Measurements from ENCODE around the gene MMD2.

Gene MMD2

GRCh38 chr7:4959893-4960292, 906 bp upstream of the MMD2 start:
- Histone ChIP-seq H3K4me1 (no peaks in the 10 kb centered on the region), H3K27me3 (peaks cover 16% of the 10 kb centered on the region), H3K36me3 (no peaks in the 10 kb centered on the region), H3K9me3 (no peaks in the 10 kb centered on the region), H3K4me3 (ENCODE audit: low read depth, low read length) (no peak overlapping the region)
- no peak for DNase-seq
- TF ChIP-seq CTCF (IDR thresholded peaks at IDR 0.05; ENCODE audit: low read depth, low read length): no peak

GRCh38 chr7:4959306-4959705, 319 bp upstream of the MMD2 start:
- Histone ChIP-seq H3K4me1 (no peaks in the 10 kb centered on the region), H3K27me3 (peaks cover 16% of the 10 kb centered on the region), H3K9me3 (no peaks in the 10 kb centered on the region), H3K4me3 (ENCODE audit: low read depth, low read length) (no peak overlapping the region), H3K36me3 (no peaks in the 10 kb centered on the region)
- no peak for TF ChIP-seq CTCF (IDR thresholded peaks at IDR 0.05; ENCODE audit: low read depth, low read length)
- no peak for DNase-seq

- peaks cover 13% of the 10 kb centered on the region for H3K27me3 ChIP-seq
- H3K36me3 ChIP-seq: no peaks in the 10 kb centered on the region
- H3K4me1 ChIP-seq: no peaks in the 10 kb centered on the region
- TF ChIP-seq CTCF (IDR thresholded peaks at IDR 0.05; ENCODE audit: low read depth, low read length): no peak
- H3K4me3 ChIP-seq (ENCODE audit: low read depth, low read length): no peak overlapping the region
- DNase-seq: no peak
- H3K9me3 ChIP-seq: no peaks in the 10 kb centered on the region
Observed at GRCh38 chr7:4957847-4958476, 1.0 kb downstream of the MMD2 start.

GRCh38 chr7:4951903-4952636, 6.9 kb downstream of the MMD2 start:
- Histone ChIP-seq H3K36me3 (no peaks in the 10 kb centered on the region), H3K27me3 (no peaks in the 10 kb centered on the region; the same call in 1 of the 2 replicates), H3K4me1 (no peaks in the 10 kb centered on the region), H3K4me3 (ENCODE audit: low read depth, low read length) (no peak overlapping the region), H3K9me3 (no peaks in the 10 kb centered on the region)
- TF ChIP-seq CTCF (IDR thresholded peaks at IDR 0.05; ENCODE audit: low read depth, low read length): no peak
- no peak for DNase-seq

GRCh38 chr7:4951304-4951703, 7.7 kb downstream of the MMD2 start:
- no peaks in the 10 kb centered on the region for H3K9me3 ChIP-seq
- H3K36me3 ChIP-seq: no peaks in the 10 kb centered on the region
- TF ChIP-seq CTCF (IDR thresholded peaks at IDR 0.05; ENCODE audit: low read depth, low read length): no peak
- H3K4me3 ChIP-seq (ENCODE audit: low read depth, low read length): no peak overlapping the region
- H3K27me3 ChIP-seq: no peaks in the 10 kb centered on the region; the same call in 1 of the 2 replicates
- no peaks in the 10 kb centered on the region for H3K4me1 ChIP-seq
- DNase-seq: no peak

GRCh38 chr7:4948402-4948801, 10.6 kb downstream of the MMD2 start:
- Histone ChIP-seq H3K27me3 (no peaks in the 10 kb centered on the region), H3K36me3 (no peaks in the 10 kb centered on the region), H3K4me3 (ENCODE audit: low read depth, low read length) (no peak overlapping the region), H3K4me1 (no peaks in the 10 kb centered on the region), H3K9me3 (no peaks in the 10 kb centered on the region)
- no peak for DNase-seq
- no peak for TF ChIP-seq CTCF (IDR thresholded peaks at IDR 0.05; ENCODE audit: low read depth, low read length)
